ACC112 (cell line): ENCODE results near the gene LARGE2.
"Not testable (repeated sequence)": the region's sequence is repeated elsewhere in the genome, so short reads cannot be mapped to it uniquely, and the experiment has no call there.

Source experiments
- H2AFZ ChIP-seq: fragments of 200-600 bp; sonication (generic); one replicate; pipeline ENCODE4 v1.6.0; 2017; ENCODE audit warnings: antibody characterized with exemption, low read length; ENCODE audit not compliant: unreplicated experiment
- H3K27ac ChIP-seq: fragments of 200-600 bp; sonication (generic); 2 replicates; pipeline ENCODE4 v1.5.1; 2014; ENCODE audit warnings: low read depth, mild to moderate bottlenecking, antibody characterized with exemption, low read length, moderate library complexity
- H3K27me3 ChIP-seq: fragments of 200-600 bp; sonication (generic); 2 replicates; pipeline ENCODE4 v1.6.1; 2014; ENCODE audit warnings: mild to moderate bottlenecking, antibody characterized with exemption, low read length, moderate library complexity, mixed read lengths; ENCODE audit not compliant: insufficient read depth
- H3K36me3 ChIP-seq: fragments of 200-600 bp; sonication (generic); 2 replicates; pipeline ENCODE4 v1.6.1; 2016; ENCODE audit warnings: mild to moderate bottlenecking, antibody characterized with exemption, low read length, moderate library complexity, mixed read lengths; ENCODE audit not compliant: insufficient read depth
- H3K4me1 ChIP-seq: fragments of 200-600 bp; sonication (generic); one replicate; pipeline ENCODE4 v1.6.1; 2016; ENCODE audit warnings: low read length, mixed read lengths; ENCODE audit not compliant: insufficient read depth, unreplicated experiment, control insufficient read depth
- H3K4me3 ChIP-seq: fragments of 200-600 bp; sonication (generic); 2 replicates; pipeline ENCODE4 v1.5.1; 2014; ENCODE audit warnings: mild to moderate bottlenecking, low read depth, low read length
- H3K79me2 ChIP-seq: fragments of 200-600 bp; sonication (generic); one replicate; pipeline ENCODE4 v1.6.0; 2016; ENCODE audit warnings: low read length; ENCODE audit not compliant: control insufficient read depth, unreplicated experiment, insufficient read depth

The LARGE2 gene

GRCh38 chr11:45905095-45905494 lies 17.4 kb upstream of the LARGE2 start:
- Histone ChIP-seq H3K79me2 (no peaks in the 10 kb centered on the region), H3K4me3 (no peak overlapping the region), H3K27me3 (peaks cover 8% of the 10 kb centered on the region; the same call in 1 of the 2 replicates), H3K36me3 (no peaks in the 10 kb centered on the region), H3K27ac (no peak overlapping the region), H3K4me1 (peaks cover 5% of the 10 kb centered on the region), H2AFZ (no peak overlapping the region)

GRCh38 chr11:45905576-45905975 lies 16.9 kb upstream of the LARGE2 start:
- H3K4me1 ChIP-seq, H3K27ac ChIP-seq, H3K79me2 ChIP-seq, H3K27me3 ChIP-seq, H2AFZ ChIP-seq, H3K4me3 ChIP-seq, H3K36me3 ChIP-seq: not testable (repeated sequence)

GRCh38 chr11:45906096-45906682 lies 16.3 kb upstream of the LARGE2 start:
- Histone ChIP-seq H3K27me3 (no peaks in the 10 kb centered on the region), H3K79me2 (no peaks in the 10 kb centered on the region), H3K4me1 (no peaks in the 10 kb centered on the region), H3K36me3 (no peaks in the 10 kb centered on the region), H3K27ac (no peak overlapping the region), H3K4me3 (no peak overlapping the region), H2AFZ (no peak overlapping the region)

GRCh38 chr11:45906965-45907611 lies 15.4 kb upstream of the LARGE2 start, which contains the start of gene FREY1:
FREY1 (minus strand) TSS chr11:45907271; CDS start chr11:45907245, 26 bp downstream.
- H3K4me3 ChIP-seq = no peak within 1 kb of the TSS
- no peaks in the 10 kb centered on the region for H3K27me3 ChIP-seq
- no peak within 1 kb of the TSS for H2AFZ ChIP-seq
- H3K27ac ChIP-seq = no peak within 1 kb of the TSS
- no peaks in the 10 kb centered on the region for H3K4me1 ChIP-seq
- H3K36me3 ChIP-seq = no peaks in the 10 kb centered on the region
- no peaks in the 10 kb centered on the region for H3K79me2 ChIP-seq

- Histone ChIP-seq H3K4me3 (no peak overlapping the region), H3K4me1 (no peaks in the 10 kb centered on the region), H3K79me2 (no peaks in the 10 kb centered on the region), H3K27ac (no peak overlapping the region), H2AFZ (no peak overlapping the region), H3K27me3 (no peaks in the 10 kb centered on the region), H3K36me3 (no peaks in the 10 kb centered on the region)
These were observed 14.5 kb upstream of the LARGE2 start for GRCh38 chr11:45907911-45908370.

GRCh38 chr11:45909594-45910475 lies 12.6 kb upstream of the LARGE2 start:
- Histone ChIP-seq H3K79me2 (no peaks in the 10 kb centered on the region), H3K27ac (no peak overlapping the region), H3K4me1 (no peaks in the 10 kb centered on the region), H3K36me3 (no peaks in the 10 kb centered on the region), H3K4me3 (no peak overlapping the region), H2AFZ (no peak overlapping the region), H3K27me3 (no peaks in the 10 kb centered on the region)

- H3K27ac ChIP-seq = no peak overlapping the region
- no peaks in the 10 kb centered on the region for H3K4me1 ChIP-seq
- H3K4me3 ChIP-seq = no peak overlapping the region
- H3K27me3 ChIP-seq = no peaks in the 10 kb centered on the region
- H2AFZ ChIP-seq = no peak overlapping the region
- H3K79me2 ChIP-seq = no peaks in the 10 kb centered on the region
- H3K36me3 ChIP-seq = no peaks in the 10 kb centered on the region
These were observed 11.8 kb upstream of the LARGE2 start for GRCh38 chr11:45910623-45911022.

- H3K4me3 ChIP-seq = no peak overlapping the region
- H3K27me3 ChIP-seq = no peaks in the 10 kb centered on the region
- no peak overlapping the region for H2AFZ ChIP-seq
- H3K79me2 ChIP-seq = peaks cover 13% of the 10 kb centered on the region
- no peaks in the 10 kb centered on the region for H3K36me3 ChIP-seq
- H3K27ac ChIP-seq = no peak overlapping the region
- H3K4me1 ChIP-seq = no peaks in the 10 kb centered on the region
These were observed 8.9 kb upstream of the LARGE2 start for GRCh38 chr11:45913514-45913913.

GRCh38 chr11:45913942-45914635 lies 8.4 kb upstream of the LARGE2 start:
- no peak overlapping the region for H3K27ac ChIP-seq
- no peak overlapping the region for H3K4me3 ChIP-seq
- no peaks in the 10 kb centered on the region for H3K27me3 ChIP-seq
- H3K4me1 ChIP-seq = no peaks in the 10 kb centered on the region
- peaks cover 13% of the 10 kb centered on the region for H3K79me2 ChIP-seq
- no peaks in the 10 kb centered on the region for H3K36me3 ChIP-seq
- H2AFZ ChIP-seq = no peak overlapping the region

GRCh38 chr11:45915446-45915845 lies 7.0 kb upstream of the LARGE2 start:
- Histone ChIP-seq H3K4me1 (no peaks in the 10 kb centered on the region), H3K27ac (no peak overlapping the region), H3K36me3 (no peaks in the 10 kb centered on the region), H3K79me2 (peaks cover 13% of the 10 kb centered on the region), H3K4me3 (no peak overlapping the region), H3K27me3 (no peaks in the 10 kb centered on the region), H2AFZ (no peak overlapping the region)
